NCI-H128 (cell line): ENCODE data around the gene KCNC2.

Experiments used
- DNase-seq: peaks from one replicate; lab custom pipeline; 2025; ENCODE audit not compliant: unreplicated experiment; lab: John Stamatoyannopoulos, UW

Gene KCNC2

GRCh38 chr12:75162845-75163244 lies 46.8 kb downstream of the KCNC2 start:
- DNase-seq: no peak

GRCh38 chr12:75161488-75161887 lies 48.2 kb downstream of the KCNC2 start:
- DNase-seq: no peak

- no peak for DNase-seq
Observed at GRCh38 chr12:75157385-75157784, 52.3 kb downstream of the KCNC2 start.

- DNase-seq: no peak
Observed at GRCh38 chr12:75155962-75156361, 53.7 kb downstream of the KCNC2 start.

- no peak for DNase-seq
Observed at GRCh38 chr12:75154388-75154787, 55.3 kb downstream of the KCNC2 start.

DNA sequence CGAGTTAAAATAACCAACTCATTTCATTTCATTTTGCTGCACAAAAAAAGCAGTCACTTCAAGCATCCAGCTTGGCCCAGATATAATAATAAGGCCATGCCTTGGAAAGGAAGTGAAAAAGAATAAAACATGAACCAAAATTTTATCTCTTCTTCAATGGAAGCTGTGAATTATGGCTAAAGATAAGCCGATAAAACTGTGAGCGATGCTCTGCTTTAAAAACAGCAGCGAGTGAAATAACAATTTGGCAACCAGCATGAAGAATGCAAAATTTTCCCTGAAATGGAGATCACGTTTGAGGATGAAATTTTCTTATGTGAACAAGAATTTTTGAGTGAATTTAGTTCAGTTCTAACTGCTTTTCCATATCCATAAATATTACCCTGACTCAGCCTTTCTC lies 70.4 kb downstream of the KCNC2 start:
- no peak for DNase-seq

DNA sequence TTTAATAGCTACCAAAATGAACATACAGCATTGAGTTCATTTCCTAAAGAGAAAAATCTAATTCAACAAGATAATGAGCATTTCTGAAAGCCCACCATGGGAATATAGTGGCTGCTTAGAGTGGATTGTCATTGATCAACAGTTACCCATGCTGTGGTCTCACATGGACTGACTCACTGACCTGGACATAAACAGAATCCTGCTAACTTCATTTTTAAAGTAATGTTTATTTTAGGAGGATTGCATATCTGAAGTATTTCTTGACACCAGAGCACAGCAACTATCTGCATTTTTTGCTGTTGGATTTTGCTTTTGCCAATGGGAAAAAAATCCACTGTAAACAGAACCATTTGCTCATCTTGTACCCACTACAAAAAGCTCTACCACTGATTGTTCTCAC lies 71.7 kb downstream of the KCNC2 start:
- no peak for DNase-seq

GRCh38 chr12:75135026-75135425 lies 74.6 kb downstream of the KCNC2 start:
- DNase-seq: no peak

GRCh38 chr12:75130811-75131210 lies 78.8 kb downstream of the KCNC2 start:
- DNase-seq: no peak

DNA sequence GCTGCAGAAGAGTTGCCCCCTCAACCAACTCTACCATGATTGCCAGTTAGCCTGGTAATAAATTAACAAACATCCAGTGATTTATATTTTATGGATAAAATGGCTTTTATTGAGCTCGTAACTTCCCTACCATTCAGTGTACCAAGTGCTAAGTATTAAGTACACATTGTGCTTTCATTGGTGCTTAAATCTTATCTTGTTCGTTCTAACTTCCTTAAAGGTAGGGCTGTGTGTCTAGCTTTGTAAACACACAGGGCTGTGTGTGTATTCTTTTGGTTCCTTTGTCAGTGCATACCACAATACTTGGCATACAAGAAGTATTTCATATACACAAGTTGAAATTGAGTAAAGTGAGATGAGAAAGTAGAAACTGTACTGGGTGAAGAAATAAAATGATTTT lies 80.4 kb downstream of the KCNC2 start:
- no peak for DNase-seq

GRCh38 chr12:75121036-75121705 lies 88.5 kb downstream of the KCNC2 start:
- no peak for DNase-seq

DNA sequence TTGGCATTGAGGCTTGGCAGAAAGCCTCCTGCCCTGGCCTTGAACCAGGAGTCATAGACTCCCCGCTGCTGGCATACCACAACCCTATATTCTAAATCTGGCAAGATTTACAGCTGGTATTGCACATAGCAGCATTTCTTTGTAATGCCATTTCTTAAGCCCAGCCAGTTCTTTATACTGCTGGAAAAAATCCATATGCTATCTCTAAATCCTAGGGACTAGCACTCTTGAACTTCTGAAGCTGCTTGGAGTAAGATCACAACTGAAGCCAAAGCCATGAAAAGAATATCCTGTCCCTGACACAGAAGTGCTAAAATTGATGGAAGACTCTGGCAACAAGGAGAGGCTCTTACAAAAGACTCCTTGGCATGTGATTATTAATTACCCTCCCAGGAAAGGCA lies 89.3 kb downstream of the KCNC2 start:
- no peak for DNase-seq

GRCh38 chr12:75116646-75117198 lies 92.9 kb downstream of the KCNC2 start:
- no peak for DNase-seq

GRCh38 chr12:75115748-75116147 lies 93.9 kb downstream of the KCNC2 start:
- DNase-seq: no peak

DNA sequence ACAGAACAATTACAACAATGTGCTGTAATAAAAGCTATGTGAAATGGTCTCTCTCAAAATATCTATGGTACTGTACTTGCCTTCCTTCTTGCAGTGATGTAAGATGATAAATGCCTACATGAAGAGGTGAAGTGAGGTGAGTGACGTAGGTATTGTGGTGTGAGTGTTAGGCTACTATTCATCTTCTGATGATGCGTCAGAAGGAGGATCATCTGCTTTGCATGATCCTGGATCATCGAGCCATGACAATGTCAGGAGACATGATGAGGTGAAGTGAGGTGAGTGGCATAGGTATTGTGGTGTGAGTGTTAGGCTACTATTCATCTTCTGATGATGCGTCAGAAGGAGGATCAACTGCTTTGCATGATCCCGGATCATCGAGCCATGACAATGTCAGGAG lies 105.8 kb downstream of the KCNC2 start:
- no peak for DNase-seq

DNA sequence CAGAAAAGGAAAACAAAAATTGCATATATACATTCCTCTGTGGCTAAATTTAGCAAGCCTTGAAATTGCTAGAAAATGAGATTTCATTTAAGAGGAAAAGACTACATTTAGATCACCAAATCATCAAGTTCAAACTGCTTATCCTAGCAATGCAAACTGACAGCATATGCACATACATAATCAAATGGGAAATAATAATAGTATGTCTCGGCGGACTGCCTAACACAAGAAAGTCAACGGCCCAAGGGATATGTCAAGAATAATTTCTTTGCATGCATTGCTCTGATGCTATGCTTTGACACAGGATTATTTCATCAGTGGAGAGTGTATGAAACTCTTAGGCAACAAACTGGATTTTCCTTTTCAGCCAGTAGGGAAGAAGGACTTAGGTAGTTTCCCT lies 107.9 kb downstream of the KCNC2 start:
- no peak for DNase-seq

DNA sequence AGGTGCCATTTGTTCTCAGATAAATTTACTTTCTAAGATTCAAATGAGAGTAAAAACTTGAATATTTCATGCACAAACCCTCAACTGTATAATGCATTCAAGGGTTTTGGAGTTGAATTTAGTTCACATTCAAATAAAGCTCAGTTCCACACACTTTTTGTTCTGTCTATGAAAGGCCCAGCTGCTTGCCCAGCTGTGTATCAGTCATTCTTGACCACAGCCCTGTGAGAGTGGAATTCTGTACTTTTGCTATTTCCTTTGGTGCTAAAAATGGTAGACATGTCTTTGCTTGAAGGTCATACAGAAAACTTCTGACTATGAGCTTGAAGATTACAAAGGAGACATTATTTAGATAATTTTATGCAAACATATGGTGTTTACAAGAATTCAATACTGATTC lies 110.4 kb downstream of the KCNC2 start:
- no peak for DNase-seq

- no peak for DNase-seq
Observed at GRCh38 chr12:75097003-75097402, 112.6 kb downstream of the KCNC2 start.

DNA sequence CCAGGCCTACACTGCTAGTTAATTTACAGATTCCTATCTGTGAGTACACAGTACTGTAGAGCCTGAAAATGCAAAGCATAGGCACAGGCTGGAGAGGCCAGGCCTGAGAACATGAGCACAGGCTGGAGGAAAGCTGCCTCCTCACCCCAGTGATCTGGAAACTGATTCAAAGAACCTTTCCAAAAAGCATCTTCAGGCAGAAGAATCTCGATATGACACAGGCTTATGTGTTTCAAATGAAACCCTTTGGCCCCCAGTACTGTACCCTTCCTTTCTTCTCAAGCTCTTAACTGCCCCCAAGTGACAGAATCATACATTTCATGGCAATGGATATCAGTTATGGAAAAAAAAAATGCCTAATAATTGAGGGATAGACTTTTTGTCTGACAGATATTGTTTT lies 122.0 kb downstream of the KCNC2 start:
- no peak for DNase-seq

DNA sequence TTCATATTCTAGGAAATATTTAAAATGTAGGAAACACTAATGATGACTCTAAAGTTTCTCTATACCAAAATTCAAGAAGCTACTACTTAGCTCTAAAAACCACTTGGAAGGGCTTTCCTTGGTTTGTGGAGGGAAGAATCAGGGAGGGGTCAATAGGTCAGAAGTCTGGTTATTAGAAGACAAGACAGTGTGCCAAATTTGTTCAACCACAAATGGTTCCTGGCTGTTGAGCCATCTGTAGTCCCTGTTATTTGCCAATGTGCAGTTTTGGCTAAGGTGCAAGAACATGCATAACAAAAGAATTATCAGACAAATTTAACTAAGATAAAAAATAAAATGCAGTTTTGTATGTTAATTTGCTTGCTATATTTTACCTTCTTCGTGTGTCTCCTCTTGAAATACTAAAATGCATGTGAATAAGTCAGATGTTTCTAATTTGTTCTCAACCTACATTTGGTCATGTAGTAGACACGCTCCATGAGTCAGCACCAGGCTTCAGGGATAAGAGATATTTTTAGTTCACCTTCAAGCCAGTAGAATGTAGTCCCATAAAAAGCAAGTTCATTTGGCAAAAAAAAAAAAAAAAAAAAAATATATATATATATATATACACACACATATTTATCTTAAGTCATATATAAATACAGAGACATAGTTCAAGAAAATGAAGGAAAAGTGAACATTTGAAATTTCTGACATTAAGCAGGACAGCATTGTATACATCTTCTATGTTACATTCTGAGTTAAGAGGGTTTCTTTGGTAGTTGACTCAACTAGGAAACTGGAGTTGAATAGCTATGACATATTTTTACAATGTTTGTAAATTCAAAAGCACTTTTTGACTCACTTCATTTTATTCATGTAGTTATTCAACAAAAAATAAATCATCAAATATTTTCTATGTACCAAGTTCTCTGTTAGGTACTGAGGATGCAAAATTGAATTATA lies 123.3 kb downstream of the KCNC2 start:
- no peak for DNase-seq

DNA sequence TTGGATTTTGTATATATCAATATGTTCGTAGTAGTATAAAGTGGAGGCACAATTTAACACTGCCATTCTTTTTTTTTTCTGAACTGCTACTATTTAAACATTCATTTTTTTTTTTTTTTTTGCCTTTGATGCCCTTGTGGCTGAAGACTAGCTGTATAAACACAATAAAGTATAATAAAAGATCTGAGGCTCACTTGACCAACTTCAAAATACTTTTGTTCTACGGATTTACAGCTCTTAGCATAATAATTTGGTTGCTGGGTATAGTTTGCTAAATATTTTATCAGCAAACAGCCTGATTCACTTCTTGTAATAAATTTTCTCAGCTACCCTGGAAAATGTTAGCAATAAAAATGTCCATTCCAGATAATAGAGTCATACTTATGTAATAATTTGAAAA lies 128.3 kb downstream of the KCNC2 start:
- DNase-seq: no peak

DNA sequence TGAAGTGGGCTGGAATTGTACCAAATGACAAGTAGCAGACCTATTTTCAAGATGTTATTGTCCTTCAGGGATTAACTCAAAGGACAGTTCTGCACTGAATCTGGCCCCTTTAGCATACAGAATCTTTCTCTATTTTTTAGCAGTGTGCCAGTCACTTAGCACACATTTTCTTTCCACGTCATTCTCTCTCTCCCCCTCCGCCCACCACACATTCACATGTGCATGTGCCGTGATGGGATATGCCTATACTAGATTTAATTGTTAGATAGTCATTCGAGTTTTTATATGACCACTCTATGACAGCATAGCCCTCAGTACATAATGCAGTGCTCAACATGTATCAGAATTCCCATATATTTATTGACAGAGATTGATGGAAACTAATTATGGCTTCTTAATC lies 129.1 kb downstream of the KCNC2 start:
- DNase-seq: no peak
